ENCODE results near the gene NUCKS1.

Gene NUCKS1

DNA sequence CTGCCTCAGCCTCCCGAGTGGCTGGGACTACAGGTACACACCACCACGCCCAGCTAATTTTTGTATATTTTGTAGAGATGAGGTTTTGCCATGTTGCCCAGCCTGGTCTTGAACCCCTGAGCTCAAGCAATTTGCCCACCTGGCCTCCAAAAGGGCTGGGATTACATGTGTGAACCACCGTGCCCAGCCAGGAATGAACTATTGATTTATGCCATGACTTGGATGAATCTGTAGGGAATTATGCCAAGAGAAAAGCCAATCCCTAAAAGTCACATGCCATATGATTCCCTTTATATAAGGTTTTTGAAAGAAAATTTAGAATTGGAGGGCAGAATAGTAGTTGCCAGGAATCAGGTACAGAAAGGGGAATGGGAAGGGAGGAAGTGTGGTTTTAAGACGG, 50.6 kb downstream of the NUCKS1 start:
- DNase-seq (ENCODE audit: low spot score): no peak

DNA sequence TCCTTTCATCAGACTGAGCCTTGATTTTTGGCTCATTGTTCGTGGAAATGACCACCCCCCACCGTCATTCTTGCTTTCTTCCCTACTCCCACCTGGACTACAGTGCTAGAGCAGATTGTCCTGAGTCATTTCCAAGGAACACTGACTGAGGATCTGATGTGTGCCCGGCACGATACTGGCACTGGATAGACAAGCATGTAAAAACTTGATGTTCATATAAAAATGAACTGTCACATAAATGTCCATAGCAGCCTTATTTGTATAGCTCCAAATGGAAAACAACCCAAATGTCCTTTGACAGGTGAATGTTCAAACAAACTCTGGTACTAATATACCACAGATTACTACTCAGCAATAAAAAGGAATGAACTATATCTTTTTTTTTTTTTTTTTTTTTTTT, 51.1 kb downstream of the NUCKS1 start:
- DNase-seq (ENCODE audit: low spot score): no peak

DNA sequence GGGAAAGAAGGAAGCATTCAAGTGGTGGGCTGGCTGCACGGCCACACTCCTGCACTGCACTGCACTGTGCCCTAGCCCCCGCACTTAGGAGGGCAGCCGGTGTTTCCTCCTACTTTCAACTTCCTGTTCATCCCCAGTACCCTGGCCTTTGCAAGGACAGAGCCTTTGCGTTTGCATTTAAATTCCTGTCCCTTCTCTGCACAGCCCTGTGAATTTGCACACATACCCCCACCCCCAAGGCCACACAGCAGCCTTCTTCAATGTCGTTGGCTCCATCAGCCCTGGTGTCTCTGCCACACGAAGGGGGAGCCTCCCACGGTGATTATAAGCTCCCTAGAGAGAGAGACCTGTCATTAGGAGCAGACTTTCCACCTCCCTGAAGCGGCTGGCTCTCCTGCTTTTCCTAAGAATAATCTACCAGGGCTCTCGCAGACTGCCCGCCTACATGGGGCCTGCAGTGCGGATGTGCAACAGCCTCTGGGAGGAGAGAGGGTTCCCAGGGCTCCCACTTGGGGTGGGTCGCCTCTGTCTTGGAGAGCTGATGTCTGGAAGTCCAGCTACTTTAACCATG, 56.5 kb downstream of the NUCKS1 start:
- DNase-seq (ENCODE audit: low spot score): no peak

DNA sequence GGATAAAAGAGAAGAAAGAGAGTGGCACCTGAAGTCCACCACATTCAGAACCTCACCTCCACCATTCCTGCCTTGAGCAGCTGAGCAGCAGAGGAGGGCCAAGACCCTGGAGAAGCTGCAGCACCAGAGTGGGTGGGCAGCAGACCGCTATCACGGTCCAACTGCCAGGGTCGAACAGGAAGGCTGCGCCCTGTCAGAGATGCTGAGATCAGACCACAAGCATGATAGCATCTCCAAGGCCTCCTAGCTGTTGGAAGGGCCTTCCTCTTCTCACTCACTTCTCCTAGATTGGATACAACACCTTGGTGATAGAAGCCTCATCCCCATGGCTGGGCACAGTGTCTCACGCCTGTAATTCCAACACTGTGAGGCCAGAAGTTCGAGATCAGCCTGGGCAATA, 57.6 kb downstream of the NUCKS1 start:
- no peak for DNase-seq (ENCODE audit: low spot score)

DNA sequence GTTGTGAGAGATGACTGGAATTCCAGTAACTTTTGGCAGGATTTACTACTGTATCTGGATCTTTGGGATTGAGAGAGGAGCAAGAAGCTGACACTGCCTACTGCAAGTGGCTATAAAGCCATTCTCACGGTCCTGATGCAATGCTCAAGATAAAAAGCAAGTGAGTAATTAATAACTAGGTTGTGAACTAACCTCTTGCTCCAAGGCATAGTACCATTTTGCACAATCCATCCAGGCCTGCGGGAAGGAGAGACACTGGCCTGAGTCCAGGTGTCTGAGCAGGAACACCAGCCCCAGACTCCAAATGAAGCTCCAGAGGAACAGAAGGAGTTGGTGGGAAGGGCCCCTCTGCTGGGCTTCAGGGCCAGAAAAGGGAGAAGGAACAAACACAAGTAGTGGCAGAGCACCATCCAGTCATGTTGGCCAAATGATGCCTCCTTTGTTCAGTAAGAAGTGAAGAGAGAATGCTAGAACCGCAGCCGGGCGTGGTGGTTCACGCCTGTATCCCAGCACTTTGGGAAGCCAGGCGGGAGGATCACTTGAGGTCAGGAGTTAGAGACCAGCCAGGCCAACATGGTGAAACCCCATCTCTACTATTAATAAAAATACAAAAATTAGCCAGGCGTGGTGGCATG, 59.7 kb downstream of the NUCKS1 start:
- DNase-seq (ENCODE audit: low spot score): no peak

DNA sequence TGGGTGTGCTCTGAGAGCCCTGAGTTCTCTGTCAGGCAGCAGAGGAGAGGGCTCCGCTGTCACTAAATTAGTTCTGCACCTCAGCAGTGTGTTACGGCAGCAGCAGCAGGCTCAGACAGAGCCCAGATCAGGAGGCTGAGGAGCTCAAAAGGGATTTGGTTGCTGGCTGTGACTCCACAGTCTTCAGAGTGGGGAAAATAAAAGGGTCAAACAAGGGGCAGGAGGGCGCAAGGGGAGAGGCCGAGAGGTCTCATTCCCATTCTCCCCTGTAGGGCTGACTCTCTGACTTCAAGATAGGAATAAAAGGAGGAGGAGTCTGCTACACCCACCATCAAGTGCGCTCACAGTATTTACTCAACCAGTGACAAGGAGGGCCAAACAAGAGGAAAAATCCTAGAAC, 60.5 kb downstream of the NUCKS1 start:
- no peak for DNase-seq (ENCODE audit: low spot score)

DNA sequence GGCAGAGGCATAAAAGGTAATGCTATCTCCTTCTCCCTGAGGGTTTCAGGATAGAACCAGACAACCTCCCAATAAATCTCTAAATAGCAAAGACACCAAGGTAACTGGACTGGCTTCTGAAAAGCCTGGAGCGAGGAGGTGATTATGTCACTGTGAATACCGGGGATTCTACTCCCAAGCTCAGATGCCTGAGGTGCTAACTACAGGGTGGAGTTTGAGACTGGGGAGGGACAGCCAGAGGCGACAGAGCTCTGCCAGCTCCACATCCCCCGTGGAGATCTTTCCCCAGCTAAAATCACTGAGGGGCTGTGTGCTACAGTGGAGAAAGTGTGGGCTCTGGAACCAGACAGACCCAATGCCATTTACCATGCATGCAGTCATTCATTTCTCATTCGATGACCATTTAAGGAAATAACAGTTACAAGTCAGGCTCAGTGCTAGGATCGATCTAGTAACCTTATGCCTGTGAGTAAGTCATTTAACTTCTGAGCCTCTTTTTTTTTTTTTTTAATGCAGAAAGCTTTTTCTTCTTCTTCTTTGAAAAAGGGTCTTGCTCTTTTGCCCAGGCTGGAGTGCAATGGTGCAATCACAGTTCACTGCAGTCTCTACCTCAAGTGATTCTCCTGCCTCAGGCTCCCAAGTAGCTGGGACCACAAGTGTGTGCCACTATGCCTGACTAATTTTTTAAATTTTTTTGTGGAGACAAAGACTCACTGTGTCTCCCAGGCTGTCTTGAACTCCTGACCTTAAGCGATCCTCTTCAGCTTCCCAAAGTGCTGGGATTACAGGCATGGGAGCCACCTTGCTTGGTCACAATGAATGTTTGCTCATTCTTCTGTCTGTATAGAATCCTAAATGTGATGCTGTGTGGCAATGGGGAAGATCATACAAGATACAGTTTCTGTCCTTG, 61.6 kb downstream of the NUCKS1 start:
- no peak for DNase-seq (ENCODE audit: low spot score)

DNA sequence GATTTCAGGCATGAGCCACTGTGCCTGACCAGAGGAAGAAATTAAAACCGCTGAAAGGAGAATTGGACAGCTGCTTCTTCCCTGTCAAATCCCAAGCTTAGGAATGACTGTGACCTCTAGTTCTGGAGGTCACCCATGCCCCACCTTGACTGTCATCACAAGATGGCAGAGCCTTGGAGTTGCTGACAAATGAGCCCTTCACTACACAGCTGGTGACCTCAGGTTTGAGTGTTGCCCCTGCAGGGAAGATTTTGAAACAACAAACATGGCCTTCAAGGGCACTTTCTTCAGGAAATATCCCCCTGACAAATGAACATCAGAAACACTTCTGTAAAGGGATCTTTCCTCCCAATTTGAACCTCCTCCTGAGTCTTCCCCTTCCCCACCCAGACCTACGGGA, 62.7 kb downstream of the NUCKS1 start:
- no peak for DNase-seq (ENCODE audit: low spot score)

DNA sequence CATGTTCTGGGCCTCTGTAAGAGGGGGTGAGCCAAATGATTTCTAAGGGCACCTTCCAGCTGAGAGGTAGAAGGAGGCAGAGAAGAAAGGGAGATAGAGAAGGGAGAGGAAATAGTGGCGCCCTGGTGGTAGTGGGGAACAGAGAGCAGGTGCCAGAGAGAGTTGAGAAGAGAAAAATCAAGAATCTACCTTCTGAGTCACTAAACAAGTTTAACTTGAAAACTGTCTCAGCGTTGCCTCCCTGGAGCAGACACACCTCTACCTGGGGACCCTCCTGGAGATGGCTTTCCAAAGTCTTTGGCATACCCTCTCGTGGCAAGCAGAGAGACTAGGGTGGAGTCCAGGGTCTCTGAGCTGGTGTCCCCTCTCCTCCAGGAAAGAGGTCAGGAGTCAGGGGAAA, 68.6 kb downstream of the NUCKS1 start:
- DNase-seq (ENCODE audit: low spot score): no peak

DNA sequence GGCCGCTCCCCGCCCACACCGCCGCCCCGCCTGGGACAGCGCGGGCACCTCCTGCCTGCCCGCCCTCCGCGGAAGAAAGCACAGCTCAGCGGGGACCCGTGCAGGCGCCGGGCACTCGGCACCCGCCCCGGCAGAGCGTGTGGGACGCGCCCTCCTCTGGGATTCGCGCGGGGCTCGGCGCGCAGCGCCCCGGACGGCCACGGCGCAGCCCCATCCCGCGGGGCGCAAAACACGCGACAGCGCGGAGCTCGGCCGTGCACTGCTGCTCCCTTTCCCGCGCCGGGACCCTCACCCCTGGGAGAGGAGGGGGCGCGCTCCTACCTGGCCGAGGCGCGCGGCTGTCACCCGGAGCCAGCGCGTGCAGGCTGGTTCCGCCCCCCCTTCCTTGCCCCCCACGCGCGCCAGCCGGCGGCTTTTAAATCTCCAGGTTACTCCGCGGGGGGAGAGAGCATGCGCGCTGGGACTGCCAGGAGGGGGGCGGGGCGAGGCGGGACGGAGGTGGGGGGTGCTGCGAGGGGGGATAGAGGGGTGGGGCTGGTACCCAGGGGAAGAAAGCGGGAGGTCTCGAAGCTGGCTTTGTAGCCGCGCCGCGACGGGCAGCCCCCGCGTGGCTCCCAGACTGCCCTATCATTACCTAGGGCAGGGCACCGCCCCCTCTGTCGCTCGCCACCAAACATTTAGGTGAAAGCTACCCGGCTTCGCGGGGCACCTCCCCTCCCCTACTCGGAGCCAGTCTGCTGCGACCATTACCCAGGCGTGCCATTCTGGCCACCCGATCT, 69.7 kb downstream of the NUCKS1 start, which contains the start of gene SLC45A3:
SLC45A3 (minus strand) TSS at position 437 of the 779 bp plus-strand sequence. CDS start 15,853 bp downstream, outside the sequence.
- DNase-seq (ENCODE audit: low spot score): peak; percentile 47

DNA sequence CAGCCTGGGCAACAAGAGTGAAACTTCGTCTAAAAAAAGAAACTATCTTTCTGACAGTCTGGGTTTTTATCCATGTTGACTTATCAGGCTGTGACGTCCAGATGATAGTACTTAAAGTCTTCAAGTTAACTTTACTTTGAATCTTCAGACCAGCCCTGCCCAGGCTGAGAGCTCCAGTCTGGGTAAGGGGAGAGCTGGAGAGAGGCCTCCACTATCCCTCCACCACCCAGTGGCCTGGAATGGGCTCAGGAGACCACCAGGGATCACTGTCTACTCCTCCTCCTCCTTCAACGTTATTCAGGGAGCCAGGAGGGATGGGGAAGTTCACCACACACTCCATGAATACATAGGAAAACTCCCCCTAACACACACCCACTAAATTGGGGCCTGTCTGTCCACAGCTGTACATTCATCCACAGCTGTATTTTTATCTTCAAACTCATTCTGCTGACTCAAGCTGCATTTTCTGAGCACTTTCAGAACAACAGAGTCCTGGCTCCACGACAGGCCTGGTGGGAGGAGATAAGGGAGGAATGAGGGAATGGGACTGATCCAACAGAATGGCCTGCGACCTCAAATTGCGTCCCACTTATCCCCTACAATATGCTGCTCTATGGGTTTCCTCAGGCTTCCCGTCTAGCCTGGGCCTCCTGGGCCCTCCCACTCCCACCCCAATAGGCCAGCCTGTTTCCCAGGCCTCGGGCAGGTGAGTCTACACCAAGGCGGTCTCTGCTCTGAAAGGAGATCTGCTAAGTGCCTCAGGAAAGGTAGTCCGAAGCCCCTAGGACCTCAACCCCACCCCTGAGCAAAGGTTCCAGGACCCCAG, 71.5 kb downstream of the NUCKS1 start:
- peak; percentile 83 for DNase-seq (ENCODE audit: low spot score)

DNA sequence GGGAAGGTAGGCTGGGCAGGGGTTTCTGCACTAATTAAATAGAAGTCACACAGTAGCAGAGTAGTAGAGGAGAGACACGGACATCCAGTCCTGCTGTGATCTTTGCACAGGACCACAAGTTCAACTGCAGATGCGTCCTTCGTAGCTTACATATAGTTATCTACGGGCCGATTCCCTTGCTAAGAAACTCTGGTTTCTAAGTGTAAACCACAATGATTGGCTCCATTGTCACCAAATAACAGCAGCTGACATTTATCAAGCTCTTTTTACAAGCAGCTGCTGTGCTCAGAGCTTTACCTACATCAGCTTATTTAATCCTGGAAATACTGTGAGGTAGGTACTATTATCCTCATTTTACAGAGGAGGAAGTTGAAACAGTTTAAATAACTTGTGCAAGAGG, 72.8 kb downstream of the NUCKS1 start:
- no peak for DNase-seq (ENCODE audit: low spot score)

DNA sequence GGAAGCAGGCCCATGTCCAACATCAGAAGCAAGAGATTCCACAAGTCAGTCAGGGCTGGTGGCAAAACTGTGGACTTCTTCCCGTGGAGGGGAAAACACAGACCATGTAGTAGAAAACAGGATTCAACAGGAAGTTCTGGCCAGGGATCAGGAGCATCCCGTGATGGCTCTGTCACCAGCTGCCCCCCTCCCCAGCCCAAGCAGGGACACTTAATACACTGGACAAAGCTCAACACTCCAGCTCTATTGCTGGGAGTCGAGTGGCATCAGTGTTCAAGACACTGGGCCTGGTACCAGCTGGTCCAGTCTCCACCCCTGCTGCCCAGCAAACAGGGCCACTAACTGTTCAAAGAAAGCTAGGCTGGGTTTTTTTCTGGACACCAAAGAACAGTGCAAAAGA, 73.4 kb downstream of the NUCKS1 start:
- DNase-seq (ENCODE audit: low spot score): no peak

DNA sequence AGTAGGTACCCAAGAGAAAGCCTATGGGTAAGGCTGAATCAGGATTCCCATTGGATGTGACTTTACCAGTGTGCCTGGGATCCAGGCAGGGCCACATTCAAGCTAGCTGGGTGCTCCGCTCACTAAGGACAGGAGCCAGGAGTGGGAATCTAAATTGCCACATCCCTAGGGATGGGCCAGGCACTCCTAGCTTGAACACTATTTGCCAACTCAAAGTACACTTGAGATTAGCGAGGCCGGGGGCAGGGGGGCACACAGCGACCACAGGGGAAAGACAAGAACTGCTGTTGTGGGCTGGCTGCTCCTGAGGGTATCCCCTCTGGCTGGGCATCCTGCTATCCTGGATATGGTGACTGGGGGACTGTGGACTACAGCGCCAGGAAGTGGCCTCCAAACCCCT, 74.0 kb downstream of the NUCKS1 start:
- no peak for DNase-seq (ENCODE audit: low spot score)

DNA sequence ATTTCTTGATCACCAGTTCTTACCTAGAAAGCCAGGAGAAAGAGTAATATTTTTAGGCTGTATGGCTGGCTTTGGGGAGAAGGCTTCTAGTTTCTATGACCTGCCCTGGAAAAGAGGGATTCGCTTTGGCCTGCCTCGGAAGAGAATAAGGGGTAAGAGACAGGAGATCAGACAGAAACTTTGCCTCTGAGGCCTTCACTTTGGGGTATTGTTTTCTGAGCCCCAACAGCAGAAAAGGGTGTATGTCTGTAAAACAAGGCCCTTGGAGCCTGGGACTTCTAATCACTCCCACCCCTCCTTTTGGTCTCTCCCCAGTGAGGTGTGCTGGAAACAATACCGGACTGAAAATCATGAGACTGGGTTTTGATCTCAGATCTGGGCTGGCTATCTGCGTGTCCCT, 74.7 kb downstream of the NUCKS1 start:
- DNase-seq (ENCODE audit: low spot score): no peak

DNA sequence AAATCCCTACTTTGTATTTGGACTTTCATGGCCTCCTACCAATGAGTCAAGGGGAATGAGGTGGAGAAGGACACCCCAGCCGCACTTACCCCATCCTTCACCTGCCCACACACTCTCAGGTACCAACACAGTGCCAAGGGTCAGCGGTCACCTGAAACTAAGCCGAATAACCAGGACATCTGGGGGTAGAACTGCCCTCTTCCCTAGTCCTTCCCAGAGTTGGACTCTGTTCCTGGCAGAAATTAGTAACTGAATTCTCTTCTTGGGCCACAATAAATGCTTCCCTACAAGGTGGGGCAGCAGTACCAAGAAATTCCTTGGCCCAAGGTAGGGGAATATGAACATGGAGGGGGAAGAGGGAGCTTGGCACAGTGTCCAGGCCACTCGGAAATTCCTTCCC, 77.0 kb downstream of the NUCKS1 start:
- no peak for DNase-seq (ENCODE audit: low spot score)

DNA sequence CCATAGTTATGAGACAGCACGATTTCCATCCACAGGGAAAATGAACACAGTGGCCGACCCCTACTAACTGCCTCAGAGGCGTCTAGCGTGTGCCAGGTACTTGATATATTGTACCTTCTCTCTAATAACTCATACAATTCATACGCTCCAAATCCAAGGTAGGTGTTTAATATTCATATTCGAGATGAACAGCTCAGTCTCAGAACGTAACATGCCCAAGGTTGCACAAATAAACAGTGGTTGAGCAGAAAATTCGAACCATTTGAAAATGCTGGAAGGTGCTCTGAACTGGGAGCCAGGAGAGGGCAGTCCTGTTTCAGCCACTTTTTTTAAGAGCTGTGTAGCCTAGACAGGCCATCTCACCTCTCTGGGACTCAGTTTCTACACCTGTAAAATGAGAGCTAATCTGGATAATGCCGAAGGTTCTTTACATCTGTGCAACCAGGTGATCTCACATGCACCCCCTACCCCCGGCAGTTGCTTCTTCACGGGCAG, 77.5 kb downstream of the NUCKS1 start:
- DNase-seq (ENCODE audit: low spot score): no peak

DNA sequence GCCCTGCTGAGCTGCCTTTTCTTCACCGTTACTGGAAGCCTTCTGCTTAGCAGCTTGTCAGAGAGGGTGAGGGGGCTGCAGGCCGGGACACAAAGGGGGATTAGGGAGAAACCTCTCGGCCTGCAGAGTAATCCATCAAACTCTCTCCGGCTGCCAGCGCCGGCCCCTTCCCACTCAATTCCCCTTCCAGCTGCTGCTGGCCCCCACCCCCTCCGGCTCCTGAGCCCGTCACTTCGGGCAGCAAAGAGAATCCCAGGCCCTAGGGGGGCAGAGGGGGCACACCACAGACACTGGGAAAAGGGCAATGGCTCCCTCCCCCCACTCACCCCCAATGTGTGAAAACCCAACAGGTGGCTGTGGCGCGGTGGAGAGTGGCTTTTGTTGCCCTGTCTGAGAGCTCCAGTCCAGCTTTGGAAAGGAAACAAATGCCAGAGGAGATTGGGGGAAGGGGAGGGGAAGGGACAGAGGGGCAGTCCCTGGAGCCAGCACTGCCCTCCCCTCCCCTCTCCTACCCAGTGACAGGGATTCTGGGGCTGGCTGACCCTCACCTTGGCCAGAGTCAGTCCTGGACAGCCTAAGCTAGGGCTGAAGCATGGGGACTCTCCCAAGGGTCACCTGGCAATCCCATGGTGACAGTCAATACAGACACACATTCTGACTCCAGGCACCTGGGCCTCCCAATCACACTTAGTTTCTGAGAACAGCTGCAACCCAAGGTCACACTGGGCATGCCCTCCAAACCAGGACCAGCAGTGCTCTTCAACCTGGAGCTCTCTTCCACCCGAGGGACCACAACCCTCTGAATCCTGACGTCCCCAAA, 79.2 kb downstream of the NUCKS1 start:
- no peak for DNase-seq (ENCODE audit: low spot score)

DNA sequence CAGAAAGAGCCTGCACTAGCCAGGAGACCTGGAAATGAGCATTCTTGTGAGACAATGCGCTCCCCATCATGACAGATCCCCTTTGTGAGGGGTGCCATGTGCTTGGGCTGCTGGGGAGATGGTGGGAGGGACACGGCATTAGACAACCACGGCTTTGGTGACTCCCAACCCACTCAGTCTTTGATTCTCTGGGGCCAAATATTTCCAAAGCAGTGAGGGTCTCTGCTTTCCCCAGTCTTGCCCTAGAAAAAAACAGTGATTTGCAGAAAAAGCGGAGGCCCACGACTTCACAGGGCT, 79.9 kb downstream of the NUCKS1 start:
- DNase-seq (ENCODE audit: low spot score): no peak

DNA sequence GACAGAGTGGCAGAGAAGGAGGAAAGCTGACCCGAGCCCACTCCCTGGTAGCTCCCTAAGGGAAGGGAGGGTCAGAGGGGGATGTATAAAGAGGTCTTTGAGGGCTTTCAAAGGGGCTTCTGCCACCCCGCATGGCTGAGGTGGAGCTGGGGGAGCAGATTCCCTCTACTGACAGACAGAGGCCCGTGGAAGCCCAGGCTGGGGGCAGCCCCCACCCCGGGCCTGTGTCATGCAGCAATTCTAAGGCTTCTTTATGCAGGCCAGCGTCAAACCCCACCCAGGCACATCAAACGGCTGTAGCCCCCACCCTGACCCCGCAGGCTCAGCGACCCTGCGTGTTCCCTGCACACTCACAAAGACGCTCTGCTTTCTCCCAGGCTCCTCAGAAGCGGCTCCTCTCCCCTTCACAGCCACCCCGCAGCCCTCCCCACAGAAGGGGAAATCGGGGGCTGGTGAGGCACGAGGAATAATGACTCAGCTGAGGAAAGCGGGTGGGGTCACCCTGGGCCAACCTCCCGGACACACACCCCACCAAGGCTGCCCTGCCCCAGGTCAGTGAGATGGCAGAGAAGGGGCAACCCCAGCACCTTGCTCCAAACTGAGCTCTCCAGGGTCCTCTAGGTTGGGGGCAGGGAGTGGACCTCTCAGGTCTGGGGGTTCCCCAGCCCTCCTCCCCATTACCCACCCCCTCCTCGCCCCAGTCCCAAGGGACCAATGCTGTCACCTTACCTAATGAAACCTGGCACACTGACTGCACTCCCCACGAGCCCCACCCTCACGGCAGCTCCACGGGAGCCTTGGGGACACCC, 80.4 kb downstream of the NUCKS1 start:
- DNase-seq (ENCODE audit: low spot score): peak; percentile 29

Measured in hematopoietic multipotent progenitor cell treated with erythropoietin and hydrocortisone succinate and interleukin-3 and kit ligand, for 15 days (in vitro differentiated cells).